HG02571 (cell line): ENCODE results near the gene SLC7A1.

Source experiments
- ATAC-seq: cut with Tn5 transposase; IDR thresholded peaks from one replicate; pipeline ENCODE4 v1.9.1; 2021; ENCODE audit warnings: mild to moderate bottlenecking, moderate library complexity; ENCODE audit not compliant: unreplicated experiment

SLC7A1 gene

GRCh38 chr13:29562786-29563438, 32.6 kb downstream of the SLC7A1 start:
- ATAC-seq: no peak

- ATAC-seq: no peak
Measured at GRCh38 chr13:29561918-29562317, 33.6 kb downstream of the SLC7A1 start.

GRCh38 chr13:29556742-29557141, 38.7 kb downstream of the SLC7A1 start:
- ATAC-seq: no peak

DNA sequence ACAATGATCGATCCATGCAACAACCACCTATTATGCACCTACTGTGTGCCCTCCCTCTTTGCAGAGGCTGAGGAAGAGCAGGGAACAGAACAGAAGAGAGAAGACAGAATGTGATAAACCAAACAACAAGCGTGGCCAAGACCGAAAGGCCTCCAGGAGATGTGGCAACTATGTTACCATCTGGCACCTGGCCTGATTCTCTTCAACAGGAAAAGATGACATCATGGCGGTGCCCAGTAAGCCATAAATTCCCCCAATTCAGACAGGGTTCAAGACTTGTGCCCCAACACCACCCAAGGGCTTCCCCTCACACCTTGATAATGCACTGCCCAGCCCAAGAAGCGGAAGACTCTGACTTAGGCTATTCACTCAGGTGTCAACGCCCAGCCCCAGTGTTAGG, 44.3 kb downstream of the SLC7A1 start:
- ATAC-seq: no peak

GRCh38 chr13:29550430-29550988, 45.0 kb downstream of the SLC7A1 start:
- ATAC-seq: no peak

- ATAC-seq: no peak
Measured at GRCh38 chr13:29548722-29549121, 46.8 kb downstream of the SLC7A1 start.

DNA sequence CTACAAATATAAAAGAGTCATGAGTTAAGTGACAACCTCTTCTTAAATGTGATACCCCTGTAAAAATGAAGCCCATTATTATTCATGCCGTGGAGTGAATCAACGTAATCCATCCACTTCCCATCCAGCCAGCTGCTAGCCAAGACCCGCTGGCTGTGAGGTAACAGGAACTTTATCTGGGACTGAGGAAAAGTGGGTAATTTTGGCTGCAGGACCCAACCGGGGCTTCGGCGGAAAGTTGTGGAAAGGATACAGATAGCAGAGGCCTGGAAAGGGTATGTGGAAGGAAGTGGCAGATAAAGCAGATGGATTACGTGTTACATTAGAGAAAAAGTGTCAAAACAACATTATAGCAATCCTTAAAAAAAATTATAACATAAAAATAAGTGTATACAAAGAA, 48.3 kb downstream of the SLC7A1 start:
- ATAC-seq: no peak

DNA sequence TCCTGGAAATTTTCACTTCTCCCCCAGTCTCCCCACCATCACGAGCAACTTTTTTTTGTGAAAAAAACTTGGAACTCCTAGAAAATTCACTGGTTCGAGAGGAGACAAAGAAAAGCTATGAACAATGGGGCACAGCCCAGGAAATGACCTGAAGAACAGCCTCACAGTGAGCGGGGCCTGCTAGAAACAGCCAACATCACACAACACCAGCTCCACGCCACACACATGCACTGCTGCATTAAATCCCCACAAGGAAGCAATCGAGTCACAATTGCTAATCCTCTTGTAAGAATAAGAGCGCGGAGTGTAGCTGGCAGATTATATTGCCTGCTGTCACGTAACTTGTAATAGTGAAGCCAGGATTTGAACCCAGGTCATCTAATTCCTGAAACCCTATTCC, 48.8 kb downstream of the SLC7A1 start:
- no peak for ATAC-seq

DNA sequence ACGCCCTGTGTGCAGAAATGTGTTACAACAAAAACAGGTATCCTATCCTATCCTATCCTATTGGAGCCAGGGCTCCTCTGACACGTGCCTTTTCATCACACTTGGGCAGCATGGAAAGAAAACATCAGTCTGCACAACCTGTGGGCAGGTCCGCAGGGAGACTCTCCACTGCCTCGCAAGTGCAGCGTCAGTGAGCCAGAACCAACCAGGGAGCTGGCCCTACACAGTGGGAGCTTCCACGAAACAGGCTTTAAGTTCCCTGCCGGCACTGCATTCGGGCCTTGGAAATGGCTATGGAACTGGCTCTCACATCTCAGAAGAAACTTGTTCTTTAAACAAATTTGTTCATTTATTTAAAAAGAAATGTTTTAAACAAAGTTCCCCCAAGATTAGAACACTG, 49.5 kb downstream of the SLC7A1 start:
- no peak for ATAC-seq

GRCh38 chr13:29543230-29544215, 52.0 kb downstream of the SLC7A1 start:
- ATAC-seq: peak; percentile 97

DNA sequence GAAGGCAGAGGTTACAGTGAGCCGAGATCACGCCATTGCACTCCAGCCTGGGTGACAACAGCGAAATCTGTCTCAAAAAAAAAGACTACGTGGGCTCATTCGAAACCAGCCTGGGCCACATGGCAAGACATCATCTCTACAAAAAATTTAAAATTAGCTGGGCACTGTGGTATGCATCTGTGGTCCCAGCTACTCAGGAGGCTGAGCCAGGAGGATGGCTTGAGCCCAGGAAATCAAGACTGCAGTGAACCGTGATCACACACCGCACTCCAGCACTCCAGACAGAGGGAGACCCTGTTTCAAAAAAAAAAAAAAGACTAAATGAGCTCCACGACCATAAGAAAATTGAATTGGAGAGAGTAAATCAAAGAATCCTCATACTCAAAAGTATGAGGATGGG, 53.1 kb downstream of the SLC7A1 start:
- ATAC-seq: no peak

GRCh38 chr13:29541400-29541799, 54.1 kb downstream of the SLC7A1 start:
- no peak for ATAC-seq

DNA sequence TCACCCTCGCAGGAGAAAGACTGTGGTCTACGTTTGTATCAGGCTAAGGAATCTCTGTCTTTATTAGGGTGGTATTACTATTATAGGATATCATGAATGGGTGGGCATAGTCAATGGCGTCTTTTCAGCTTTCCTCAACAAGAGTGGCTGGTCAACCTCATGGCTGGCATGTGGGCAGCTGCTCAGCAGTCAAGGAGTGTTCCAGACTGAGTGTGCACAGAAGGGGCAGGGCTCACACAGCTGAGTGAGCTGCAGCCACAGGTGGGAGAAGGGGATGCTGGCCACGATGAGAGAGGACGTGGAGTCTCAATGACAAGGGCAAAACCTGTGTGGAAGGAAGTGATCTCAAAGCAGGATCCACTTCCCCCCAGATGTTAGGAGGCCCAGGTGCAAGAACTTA, 54.7 kb downstream of the SLC7A1 start:
- ATAC-seq: no peak

DNA sequence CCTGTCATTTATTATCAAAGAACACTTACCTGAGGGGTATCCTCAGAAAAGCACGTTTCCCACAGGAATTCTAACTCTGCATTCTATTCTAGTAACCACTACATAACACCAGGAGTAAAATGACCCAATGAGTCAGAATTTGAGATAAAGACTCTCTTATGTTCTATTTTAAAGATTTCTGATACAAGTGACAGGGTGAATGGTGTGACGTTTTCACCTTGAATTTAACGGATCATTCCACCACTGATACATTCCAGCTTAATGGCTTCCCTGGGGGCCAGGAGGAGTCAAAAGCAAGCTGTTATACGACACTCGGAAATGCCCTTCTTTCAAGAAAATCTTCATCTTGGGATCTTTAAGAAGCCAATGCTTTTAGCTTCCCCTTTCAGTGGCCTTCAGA, 55.2 kb downstream of the SLC7A1 start:
- no peak for ATAC-seq

DNA sequence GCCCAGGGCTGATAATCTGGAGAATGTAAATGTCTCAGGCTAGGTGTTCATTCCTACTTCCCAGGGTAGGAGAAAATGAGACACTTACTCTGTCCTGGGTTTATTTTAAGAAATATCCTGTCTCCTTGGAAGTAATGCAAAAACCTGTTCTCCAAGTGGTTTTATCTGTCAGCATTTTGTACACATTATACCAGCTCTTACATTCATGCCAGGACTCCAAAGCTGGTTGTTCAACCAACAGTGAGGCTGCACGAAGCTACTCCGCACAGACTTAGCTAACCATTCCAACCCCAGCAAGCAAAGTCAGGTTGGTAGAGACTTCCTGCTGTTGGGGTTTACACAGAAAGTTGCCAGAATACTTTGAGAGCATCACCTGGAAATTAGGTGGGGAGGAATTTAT, 55.6 kb downstream of the SLC7A1 start:
- ATAC-seq: no peak

- no peak for ATAC-seq
Measured at GRCh38 chr13:29538652-29539040, 56.8 kb downstream of the SLC7A1 start.

DNA sequence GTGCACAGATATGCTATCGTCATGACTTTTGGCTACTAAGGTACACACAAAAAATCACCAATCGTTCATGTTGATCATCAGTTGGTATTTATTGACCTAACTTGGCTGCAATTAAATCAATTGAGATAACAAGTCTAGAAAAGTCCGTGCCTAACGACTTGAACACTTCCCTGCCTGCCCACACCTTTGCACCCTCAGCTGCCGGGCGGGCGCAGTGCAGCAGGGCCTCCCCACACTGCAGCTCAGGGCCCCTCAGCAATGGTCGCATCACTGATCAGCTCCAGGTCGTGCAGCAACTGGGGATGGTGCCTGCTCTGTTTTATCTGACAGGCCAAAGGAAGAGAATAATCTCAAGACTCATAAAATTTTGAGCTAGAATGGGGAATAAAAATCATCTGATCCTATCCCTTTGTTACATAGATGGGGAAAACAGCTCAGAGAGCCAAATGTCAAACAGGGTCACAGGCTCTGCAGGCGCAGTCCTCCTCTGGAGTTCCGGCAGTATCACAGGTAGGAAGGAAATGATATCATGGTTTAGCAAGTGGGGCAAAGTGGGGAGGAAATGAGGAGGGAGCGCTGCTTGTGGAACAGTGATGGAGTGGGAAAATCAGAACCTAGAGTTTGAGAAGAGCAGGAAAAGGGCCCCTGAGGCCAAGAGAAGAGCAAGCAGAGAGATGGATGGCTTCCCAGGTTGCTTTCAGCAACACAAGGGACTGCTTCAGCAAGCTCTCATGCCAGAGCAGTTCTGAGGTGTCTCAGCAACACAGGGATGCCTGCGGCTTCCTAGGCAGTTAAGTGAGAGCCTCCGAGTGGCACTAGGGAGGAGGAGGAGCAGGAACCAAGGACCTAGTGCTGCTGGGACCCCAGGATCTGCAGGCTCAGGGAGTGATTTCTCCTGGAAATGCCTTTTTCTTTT, 57.5 kb downstream of the SLC7A1 start:
- ATAC-seq: no peak

DNA sequence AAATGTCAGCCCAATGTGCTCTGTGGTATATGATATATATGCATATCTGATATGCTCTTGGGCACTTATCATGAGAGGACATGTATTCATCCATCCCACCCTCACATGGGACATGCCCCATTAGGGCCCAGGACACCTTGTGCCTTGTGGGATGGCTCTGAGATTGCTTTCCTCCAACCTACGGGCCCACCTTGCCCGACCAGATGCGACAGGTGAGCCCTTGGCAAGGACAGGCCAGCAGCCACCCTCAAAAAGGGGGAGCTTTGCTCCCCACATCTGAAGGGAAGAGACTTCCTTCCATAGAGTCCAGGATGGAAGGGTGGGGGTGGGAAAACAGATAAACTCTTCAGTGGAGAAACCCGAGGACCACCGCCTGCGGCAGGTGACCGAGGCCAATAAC, 58.6 kb downstream of the SLC7A1 start:
- no peak for ATAC-seq

- ATAC-seq: no peak
Measured at GRCh38 chr13:29535663-29536655, 59.5 kb downstream of the SLC7A1 start.

DNA sequence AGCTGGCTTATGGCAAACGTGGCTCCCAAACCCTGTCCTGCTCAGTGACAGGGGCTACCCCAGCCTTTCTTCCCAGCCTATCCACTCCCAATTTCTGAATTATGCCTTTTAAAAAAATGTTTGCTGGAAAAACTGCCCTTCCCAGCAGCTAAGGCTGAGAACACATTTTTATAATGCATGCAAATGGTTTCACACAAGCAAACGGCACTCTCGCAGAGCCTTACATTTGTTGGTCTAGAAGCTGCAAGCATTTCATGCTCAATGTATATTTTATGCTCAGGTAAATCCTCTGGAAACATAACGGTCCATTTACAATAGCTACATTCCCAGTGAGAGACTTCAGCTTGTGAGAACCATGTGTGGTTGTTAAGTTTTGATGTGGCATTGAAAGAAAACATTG, 61.4 kb downstream of the SLC7A1 start:
- ATAC-seq: no peak
